ENCODE measurements around the gene CD93. TPM values are rescaled to one million over a fixed set of nuclear protein-coding genes. Genes with fewer than 3 reads are reported as not detected.

CD93 gene
- total and polyA plus RNA-seq, 3 donors from 2014 or later, result 9.4 to 14.8 (median 14.2) TPM

DNA sequence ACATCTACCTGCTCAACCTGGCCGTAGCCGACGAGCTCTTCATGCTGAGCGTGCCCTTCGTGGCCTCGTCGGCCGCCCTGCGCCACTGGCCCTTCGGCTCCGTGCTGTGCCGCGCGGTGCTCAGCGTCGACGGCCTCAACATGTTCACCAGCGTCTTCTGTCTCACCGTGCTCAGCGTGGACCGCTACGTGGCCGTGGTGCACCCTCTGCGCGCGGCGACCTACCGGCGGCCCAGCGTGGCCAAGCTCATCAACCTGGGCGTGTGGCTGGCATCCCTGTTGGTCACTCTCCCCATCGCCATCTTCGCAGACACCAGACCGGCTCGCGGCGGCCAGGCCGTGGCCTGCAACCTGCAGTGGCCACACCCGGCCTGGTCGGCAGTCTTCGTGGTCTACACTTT lies 50.4 kb downstream of the CD93 start:
- Histone ChIP-seq H3K4me1 (peaks cover 3% of the 10 kb centered on the region), H3K36me3 (ENCODE audit: low read depth, missing control alignments) (no peaks in the 10 kb centered on the region), H3K27me3 (no peaks in the 10 kb centered on the region), H3K4me3 (peak overlapping the region in 1 of 2 donors; percentile 31), H3K27ac (no peak overlapping the region), H3K9me3 (no peaks in the 10 kb centered on the region)
- no peak for DNase-seq
- WGBS, 2 donors, result 82 to 99% methylated on average over 22 to 33 of the region's 41 CpGs
- intact Hi-C loops (cut with DNase I; ENCODE audit: low total_unique reads), result no loop called here
- no peak for TF ChIP-seq POLR2A (IDR thresholded peaks at IDR 0.05)
- TF ChIP-seq, protein P1, sequence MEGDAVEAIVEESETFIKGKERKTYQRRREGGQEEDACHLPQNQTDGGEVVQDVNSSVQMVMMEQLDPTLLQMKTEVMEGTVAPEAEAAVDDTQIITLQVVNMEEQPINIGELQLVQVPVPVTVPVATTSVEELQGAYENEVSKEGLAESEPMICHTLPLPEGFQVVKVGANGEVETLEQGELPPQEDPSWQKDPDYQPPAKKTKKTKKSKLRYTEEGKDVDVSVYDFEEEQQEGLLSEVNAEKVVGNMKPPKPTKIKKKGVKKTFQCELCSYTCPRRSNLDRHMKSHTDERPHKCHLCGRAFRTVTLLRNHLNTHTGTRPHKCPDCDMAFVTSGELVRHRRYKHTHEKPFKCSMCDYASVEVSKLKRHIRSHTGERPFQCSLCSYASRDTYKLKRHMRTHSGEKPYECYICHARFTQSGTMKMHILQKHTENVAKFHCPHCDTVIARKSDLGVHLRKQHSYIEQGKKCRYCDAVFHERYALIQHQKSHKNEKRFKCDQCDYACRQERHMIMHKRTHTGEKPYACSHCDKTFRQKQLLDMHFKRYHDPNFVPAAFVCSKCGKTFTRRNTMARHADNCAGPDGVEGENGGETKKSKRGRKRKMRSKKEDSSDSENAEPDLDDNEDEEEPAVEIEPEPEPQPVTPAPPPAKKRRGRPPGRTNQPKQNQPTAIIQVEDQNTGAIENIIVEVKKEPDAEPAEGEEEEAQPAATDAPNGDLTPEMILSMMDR (IDR thresholded peaks at IDR 0.05), result no peak

DNA sequence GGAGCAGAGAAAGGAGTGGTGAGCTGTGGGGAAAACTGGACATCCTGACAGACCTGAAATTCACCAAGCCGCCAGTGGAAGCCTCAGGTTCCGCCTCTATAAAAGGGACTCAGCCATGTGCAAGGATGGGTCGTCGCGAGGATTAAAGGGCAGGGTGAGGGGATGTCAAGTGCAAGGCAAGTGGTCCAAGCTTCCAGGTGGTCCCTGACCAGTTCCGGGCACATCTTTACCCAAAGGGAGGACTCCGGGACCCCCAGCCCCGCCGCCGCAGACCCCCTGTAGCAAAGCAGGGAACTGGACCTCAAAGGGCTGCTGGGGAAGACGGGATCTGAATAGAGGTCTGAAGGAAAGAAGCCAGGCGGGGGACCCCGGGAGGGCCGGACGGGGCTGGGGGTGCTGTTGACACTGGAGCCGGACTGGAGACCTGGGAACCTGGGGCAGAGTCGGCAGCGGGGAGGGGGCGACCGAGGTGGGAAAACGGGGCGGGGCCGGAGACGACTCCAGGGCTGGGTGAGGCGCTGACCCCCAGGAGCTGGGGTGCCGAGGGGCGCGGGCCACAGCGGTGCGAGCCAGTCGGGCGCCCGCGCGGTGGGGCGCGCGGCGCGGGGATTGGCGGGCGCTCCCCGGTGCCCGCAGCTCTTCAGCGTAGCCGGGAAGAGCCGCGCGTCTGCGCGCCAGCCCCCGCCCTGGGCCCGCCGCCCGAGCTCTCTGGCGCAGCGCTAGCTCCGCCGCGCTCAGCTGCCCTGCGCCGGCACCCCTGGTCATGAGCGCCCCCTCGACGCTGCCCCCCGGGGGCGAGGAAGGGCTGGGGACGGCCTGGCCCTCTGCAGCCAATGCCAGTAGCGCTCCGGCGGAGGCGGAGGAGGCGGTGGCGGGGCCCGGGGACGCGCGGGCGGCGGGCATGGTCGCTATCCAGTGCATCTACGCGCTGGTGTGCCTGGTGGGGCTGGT lies 51.1 kb downstream of the CD93 start, which contains the start of gene SSTR4:
SSTR4 (plus strand) TSS at position 592 of the 951 bp plus-strand sequence; CDS start at position 764, 172 bp downstream.
- H3K27me3 ChIP-seq, result no peaks in the 10 kb centered on the region
- peak within 1 kb of the TSS; percentile 12 to 31 for H3K4me3 ChIP-seq
- intact Hi-C loops (cut with DNase I; ENCODE audit: low total_unique reads), result no loop called here
- TF ChIP-seq, protein P1 (IDR thresholded peaks at IDR 0.05), result no peak
- TF ChIP-seq POLR2A (IDR thresholded peaks at IDR 0.05), result no peak
- peaks cover 3% of the 10 kb centered on the region for H3K4me1 ChIP-seq
- WGBS, 2 donors, result 6 to 25% methylated on average over 48 to 53 of the region's 83 CpGs
- no peaks in the 10 kb centered on the region for H3K9me3 ChIP-seq
- no peaks in the 10 kb centered on the region for H3K36me3 ChIP-seq (ENCODE audit: low read depth, missing control alignments)
- H3K27ac ChIP-seq, result no peak within 1 kb of the TSS
- DNase-seq, result no peak

DNA sequence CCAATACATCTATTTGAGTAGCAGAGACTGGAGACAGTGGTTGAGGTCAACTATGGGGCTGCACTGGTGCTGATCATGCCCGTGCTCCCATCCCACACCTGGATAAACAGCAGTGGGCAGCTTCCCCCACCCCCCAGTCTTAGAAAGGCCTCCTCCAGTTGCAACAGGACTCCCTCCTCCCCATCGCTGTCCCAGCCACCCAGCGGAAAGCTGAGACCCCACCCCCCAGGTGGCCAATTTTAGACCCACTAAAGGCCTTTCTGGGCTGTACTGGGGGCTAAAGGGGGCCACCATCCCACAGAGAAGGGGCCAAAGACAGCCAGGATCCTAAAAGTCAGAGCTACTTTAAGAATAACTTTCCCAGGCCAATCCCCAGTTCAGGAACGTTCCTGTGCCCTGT lies 52.2 kb downstream of the CD93 start:
- H3K27me3 ChIP-seq, result no peaks in the 10 kb centered on the region
- H3K9me3 ChIP-seq, result no peaks in the 10 kb centered on the region
- H3K4me1 ChIP-seq, result peaks cover 3% of the 10 kb centered on the region
- no peaks in the 10 kb centered on the region for H3K36me3 ChIP-seq (ENCODE audit: low read depth, missing control alignments)
- H3K4me3 ChIP-seq, result no peak overlapping the region
- no peak overlapping the region for H3K27ac ChIP-seq
- TF ChIP-seq, protein P1 (IDR thresholded peaks at IDR 0.05), result no peak
- no peak for TF ChIP-seq POLR2A (IDR thresholded peaks at IDR 0.05)
- intact Hi-C loops (cut with DNase I; ENCODE audit: low total_unique reads), result no loop called here
- no peak for DNase-seq
- WGBS, 2 donors, result 75 to 79% methylated on average over 3 to 4 of the region's 4 CpGs

DNA sequence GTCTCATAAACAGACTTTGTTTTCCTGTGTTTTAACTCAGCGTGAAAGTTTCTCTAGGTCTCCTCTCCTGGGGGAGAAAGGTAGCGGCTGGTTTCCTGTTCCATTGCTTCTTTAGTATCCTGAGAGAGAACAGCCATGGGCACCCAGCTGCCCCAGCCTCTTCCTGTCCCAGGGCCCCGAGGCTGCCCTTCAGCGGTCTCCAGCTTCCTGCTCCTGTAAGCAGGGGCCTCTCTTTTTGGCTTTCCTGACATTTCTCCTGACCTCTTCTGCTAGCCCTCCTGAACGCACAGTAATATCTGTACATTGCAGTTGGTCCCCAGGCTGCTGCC lies 53.4 kb downstream of the CD93 start:
- Histone ChIP-seq H3K9me3 (no peaks in the 10 kb centered on the region), H3K4me3 (no peak overlapping the region), H3K27me3 (no peaks in the 10 kb centered on the region), H3K4me1 (peaks cover 3% of the 10 kb centered on the region), H3K36me3 (ENCODE audit: low read depth, missing control alignments) (no peaks in the 10 kb centered on the region), H3K27ac (no peak overlapping the region)
- TF ChIP-seq POLR2A (IDR thresholded peaks at IDR 0.05), result no peak
- TF ChIP-seq, protein P1 (IDR thresholded peaks at IDR 0.05), result no peak
- 75 to 80% methylated on average over 5 of the region's 5 CpGs for WGBS, 2 donors
- intact Hi-C loops (cut with DNase I; ENCODE audit: low total_unique reads), result no loop called here
- no peak for DNase-seq

All from testis (tissue), 3 donors.